NCI-H2227 (cell line): ENCODE measurements around the gene C20orf96.
"Not testable (repeated sequence)": the region's sequence is repeated elsewhere in the genome, so short reads cannot be mapped to it uniquely, and the experiment has no call there.

ENCODE experiments used
- DNase-seq: peaks from one replicate; lab custom pipeline; 2025; ENCODE audit not compliant: unreplicated experiment; lab: John Stamatoyannopoulos, UW

Gene C20orf96

GRCh38 chr20:284172-284571, 6.4 kb downstream of the C20orf96 start:
- no peak for DNase-seq

DNA sequence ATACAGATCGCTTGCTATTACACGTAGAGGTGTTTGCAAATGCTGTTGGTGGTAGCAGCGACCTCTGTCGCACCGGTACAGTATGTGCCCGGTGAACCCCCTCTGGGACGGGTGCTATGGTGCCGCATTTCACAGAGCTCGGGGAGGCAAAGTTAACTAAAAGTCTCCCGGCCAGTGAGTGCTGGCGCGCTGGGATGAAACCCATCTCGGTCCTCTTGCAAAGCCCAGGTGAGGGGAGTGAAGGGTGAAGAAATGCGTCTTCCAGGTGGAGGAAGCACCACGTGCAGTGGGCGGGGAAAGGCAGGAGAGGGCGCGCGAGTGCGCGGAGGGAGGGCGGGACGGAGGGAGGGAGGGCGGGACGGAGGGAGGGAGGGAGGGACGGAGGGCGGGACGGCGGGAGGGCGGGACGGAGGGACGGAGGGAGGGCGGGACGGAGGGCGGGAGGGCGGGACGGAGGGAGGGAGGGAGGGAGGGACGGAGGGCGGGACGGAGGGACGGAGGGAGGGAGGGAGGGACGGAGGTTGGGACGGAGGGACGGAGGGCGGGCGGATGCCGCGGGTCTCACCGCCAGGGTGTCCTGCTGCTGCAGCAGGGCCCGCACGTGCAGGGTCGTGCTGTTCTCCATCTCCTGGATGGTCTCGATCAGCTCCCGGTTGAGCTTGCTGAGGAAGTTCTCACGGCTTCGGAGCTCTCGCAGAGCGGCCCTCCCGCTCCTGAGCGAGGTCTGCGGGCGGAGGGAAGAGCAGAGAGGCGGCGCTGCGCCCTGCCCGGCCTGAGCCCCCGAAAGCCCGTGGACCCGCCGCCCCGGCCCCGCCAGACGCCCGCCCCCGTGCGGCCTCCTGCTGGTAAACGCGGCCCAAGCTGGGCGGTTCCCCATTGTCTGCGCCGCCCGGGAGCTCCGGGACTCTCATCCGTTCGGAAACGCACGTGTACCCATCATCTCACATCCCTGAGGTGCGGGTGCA, 11.7 kb downstream of the C20orf96 start:
- no peak for DNase-seq

GRCh38 chr20:278181-278580, 12.4 kb downstream of the C20orf96 start:
- DNase-seq = no peak

GRCh38 chr20:277496-277781, 13.1 kb downstream of the C20orf96 start:
- DNase-seq = no peak

GRCh38 chr20:276620-277495, 13.7 kb downstream of the C20orf96 start:
- DNase-seq = no peak

- no peak for DNase-seq
Observed at GRCh38 chr20:275791-276190, 14.8 kb downstream of the C20orf96 start.

GRCh38 chr20:273884-274283, 16.7 kb downstream of the C20orf96 start:
- no peak for DNase-seq

DNA sequence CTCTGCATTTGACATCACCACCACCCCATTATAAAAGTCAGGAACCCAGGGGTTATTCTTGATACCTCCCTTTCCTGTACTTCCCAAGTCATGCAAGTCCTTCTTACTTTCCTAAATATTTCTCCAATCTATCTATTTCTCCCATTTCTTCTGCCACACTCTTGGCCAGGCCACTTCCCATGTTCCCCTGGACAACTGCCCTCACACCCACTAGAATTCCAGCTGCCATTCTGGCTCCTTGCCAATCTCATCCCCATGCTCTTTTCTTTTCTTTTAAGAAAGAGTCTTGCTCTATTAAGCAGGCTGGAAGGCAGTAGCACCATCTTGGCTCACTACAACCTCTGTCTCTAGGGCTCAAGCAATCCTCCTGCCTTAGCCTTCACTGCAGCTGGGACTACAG, 17.8 kb downstream of the C20orf96 start:
- DNase-seq = no peak

GRCh38 chr20:271528-271927, 19.0 kb downstream of the C20orf96 start:
- no peak for DNase-seq

GRCh38 chr20:271069-271468, 19.5 kb downstream of the C20orf96 start:
- DNase-seq = no peak

GRCh38 chr20:270517-270916, 20.0 kb downstream of the C20orf96 start:
- no peak for DNase-seq

DNA sequence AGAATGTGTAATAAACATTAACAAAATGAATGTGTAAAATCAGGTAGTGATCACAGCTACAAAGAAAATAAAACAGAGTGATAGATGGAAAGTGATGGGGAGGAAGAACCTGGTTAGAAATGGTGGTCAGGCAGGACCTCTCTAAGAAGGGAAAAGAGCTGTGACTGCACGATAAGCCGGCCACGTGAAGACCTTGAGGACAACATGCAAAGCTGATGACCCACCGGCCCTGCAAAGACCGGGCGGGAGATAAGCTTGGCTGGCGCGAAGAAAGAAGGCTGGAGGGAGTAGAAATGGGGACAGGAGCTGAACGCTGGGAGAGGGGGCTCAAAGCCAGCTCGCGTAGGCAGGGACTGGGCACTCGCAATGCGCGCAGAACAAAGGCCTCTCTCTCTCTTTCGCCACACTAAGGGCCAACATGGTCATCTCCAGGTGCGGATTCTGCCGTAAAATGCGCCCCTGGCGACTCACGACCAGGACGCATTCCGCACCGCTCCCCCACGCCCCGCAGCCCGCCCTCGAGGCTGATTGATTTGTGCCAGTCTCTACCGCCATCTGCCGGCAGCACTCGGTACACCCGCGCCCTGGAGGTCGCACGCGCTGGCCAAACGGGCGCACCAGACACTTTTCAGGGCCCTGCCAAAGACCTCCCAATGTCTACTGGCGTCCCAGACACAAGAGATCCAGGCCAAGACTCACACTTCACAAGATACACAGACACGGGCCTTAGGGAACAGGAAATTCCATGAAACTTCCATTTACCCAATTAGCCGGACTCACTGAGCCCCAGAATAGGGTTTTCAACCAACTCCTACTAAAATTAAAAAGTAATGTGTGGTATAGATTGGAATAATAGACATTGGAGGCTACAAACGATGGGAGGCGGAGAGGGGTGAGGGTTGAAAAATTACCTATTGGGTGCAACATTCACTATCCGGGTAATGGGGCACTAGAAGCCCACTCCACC, 23.7 kb downstream of the C20orf96 start:
- DNase-seq = peak; percentile 95

DNA sequence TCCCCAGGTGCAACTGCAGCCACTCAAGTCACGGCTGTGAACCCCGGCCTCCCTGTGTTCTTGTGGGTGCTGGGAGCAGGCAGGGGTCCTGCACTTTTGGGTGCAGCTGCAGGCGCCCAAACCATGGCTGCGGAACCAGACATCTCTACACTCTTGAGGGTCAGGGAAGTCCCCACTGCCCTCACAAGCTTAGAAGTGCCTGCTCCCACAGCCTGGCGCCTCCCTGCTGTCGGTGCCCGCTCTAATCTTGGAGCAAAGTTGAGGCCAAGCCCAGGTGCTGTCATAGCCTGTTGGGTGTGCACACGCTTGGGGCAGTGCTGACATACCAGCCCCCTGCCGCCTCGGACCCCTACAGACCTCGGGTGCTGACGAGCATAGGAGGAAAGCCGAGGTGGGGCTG, 26.8 kb downstream of the C20orf96 start:
- DNase-seq = no peak

- no peak for DNase-seq
Observed at GRCh38 chr20:259981-260380, 30.6 kb downstream of the C20orf96 start.

DNA sequence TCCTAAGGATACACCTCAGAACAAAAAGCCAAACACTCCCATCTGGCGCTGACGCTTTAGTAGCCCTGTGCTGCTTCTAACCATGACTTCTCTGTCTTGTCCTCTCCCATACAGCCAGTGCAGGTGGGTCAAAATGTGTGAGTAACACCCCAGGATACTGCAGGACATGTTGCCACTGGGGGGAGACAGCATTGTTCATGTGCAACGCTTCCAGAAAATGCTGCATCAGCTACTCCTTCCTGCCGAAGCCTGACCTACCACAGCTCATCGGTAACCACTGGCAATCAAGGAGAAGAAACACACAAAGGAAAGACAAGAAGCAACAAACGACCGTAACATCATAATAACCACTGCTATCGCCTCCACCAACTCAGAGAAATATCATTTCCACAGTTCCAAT, 31.6 kb downstream of the C20orf96 start:
- DNase-seq = no peak

- no peak for DNase-seq
Observed at GRCh38 chr20:258269-258858, 32.2 kb downstream of the C20orf96 start.

DNA sequence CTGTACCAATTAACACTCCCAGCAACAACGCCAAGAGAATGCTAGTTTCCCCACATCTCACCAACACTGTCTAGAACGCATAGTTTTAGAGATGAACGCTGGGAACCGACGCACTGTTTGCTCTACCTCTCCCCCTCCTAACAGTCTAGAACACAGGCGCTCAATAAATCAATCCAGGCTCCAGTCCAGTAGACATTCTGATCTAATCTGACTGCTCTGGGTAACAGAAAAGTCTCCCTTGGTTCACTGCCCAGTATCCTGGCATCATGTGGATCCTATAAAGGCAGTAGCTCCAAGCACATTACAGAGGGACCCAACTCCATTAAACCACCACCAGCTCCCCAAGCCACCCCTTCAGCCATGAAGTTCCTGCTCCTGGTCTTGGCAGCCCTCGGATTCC, 33.1 kb downstream of the C20orf96 start, which contains the start of gene DEFB132:
Gene DEFB132, plus strand, starts transcription at position 306 of the 400 bp plus-strand sequence. Its CDS starts 55 bp downstream, at position 361.
- no peak for DNase-seq

DNA sequence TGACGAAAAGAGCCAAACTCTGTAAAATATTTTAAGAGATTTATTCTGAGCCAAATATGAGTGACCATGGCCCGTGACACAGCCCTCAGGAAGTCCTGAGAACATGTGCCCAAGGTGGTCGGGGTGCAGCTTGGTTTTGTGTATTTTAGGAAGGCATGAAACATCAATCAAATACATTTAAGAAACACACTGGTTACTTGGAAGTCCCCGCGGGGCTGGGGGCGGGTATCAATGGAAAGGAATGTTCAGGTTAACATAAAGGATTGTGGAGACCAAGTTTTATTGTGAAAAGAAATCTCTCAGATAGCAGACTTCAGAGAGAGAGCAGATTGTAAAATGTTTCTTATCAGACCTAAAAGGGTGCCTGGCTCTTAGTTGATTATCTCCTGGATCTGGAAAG, 37.1 kb downstream of the C20orf96 start:
- DNase-seq = not testable (repeated sequence)

DNA sequence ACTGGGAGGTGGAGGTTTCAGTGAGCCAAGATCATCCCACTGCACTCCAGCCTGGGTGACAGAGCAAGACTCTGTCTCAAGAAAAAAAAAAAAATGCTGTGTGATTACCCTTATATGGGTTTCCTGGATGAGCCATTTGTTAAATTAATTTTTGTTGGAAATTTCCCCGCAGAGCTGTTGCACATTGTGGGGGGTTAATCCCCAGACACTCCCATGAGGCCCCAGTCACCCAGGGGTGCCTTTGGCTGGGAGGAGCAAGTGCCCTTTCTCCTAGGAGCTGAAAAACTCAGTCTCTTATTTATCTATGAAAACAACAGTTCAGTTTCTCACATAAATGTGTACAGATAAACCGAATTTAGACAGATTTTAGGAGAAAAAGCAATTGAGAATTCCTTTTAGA, 37.7 kb downstream of the C20orf96 start:
- no peak for DNase-seq

GRCh38 chr20:251354-251753, 39.2 kb downstream of the C20orf96 start:
- no peak for DNase-seq
